Measurements from ENCODE around the gene CCDC93.

The CCDC93 gene

DNA sequence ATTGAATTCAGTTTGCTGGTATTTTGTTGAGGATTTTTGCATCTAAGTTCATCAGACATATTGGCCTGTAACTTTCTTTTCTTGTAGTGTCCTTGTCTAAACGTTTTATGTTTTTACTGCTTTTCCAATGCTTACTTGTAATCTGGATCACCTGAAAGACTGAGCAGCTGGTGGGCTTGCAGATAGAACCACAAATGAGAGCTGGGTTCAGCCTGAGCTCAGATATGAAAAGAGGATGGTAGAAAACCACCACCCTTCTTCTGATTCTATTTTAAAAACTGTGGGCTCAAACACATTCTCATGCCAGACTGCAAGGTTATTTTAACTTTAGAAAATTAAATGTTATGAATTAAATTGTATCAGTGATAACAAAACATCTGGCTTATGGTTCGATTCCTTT lies 128.6 kb downstream of the CCDC93 start:
- no peak overlapping the region for H3K4me3 ChIP-seq (ENCODE audit: low read depth in 1 of 2, low read length in 2 of 2)

DNA sequence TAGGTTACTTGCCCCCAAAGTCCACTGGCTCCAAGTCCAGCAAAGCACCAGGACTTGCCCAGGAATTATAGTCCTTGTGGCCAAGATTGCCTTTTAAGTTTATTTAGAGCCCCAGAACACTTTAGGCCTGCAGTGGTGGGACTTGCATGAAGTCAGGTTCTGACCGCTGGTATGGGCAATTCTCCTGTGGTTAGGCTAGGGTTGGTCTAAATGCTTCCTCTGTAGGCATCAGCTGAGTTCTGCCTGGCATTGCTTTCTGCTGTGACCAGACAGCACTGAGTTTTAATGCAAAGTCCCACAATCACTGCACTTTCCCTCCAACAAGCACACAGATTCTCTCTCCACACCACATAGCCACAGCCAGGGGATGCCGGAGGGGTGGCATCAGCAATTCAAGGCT lies 134.9 kb downstream of the CCDC93 start:
- no peaks in the 10 kb centered on the region for H3K9me3 ChIP-seq (ENCODE audit: control insufficient read depth in 1 of 2, low read length in 2 of 2)

More for the DNA sequence above, 128.6 kb downstream of the CCDC93 start:
- no peaks in the 10 kb centered on the region for H3K27me3 ChIP-seq (ENCODE audit: control insufficient read depth in 1 of 2, insufficient read depth in 2 of 2, low read length in 2 of 2)
- H3K27ac ChIP-seq (ENCODE audit: low read depth, low read length): no peak overlapping the region
- no peaks in the 10 kb centered on the region for H3K9me3 ChIP-seq (ENCODE audit: control insufficient read depth in 1 of 2, low read length in 2 of 2)
- H3K9ac ChIP-seq (ENCODE audit: low read depth in 1 of 2, low read length in 2 of 2): no peak overlapping the region
- no peaks in the 10 kb centered on the region for H3K36me3 ChIP-seq (ENCODE audit: control insufficient read depth in 1 of 2, insufficient read depth in 2 of 2, low read length in 2 of 2)
- no peaks in the 10 kb centered on the region for H3K4me1 ChIP-seq (ENCODE audit: control insufficient read depth in 1 of 2, insufficient read depth in 2 of 2, low read length in 2 of 2)

DNA sequence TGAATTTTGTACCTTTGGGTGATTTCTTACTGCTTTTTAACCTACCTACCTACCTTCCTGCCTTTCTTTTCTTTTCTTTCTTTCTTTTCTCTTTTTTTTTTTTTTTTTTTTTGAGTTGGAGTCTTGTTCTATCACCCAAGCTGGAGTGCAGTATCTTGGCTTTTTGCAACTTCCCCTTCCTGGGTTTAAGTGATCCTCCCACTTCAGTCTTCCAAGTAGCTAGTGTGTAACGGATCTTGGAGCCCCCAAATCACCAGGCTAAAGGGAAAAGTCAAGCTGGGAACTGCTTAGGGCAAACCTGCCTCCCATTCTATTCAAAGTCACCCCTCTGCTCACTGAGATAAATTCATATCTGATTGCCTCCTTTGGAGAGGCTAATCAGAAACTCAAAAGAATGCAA lies 138.1 kb downstream of the CCDC93 start:
- H3K36me3 ChIP-seq (ENCODE audit: control insufficient read depth in 1 of 2, insufficient read depth in 2 of 2, low read length in 2 of 2): no peaks in the 10 kb centered on the region
- H3K9me3 ChIP-seq (ENCODE audit: control insufficient read depth in 1 of 2, low read length in 2 of 2): no peaks in the 10 kb centered on the region
- no peaks in the 10 kb centered on the region for H3K4me1 ChIP-seq (ENCODE audit: control insufficient read depth in 1 of 2, insufficient read depth in 2 of 2, low read length in 2 of 2)
- no peak overlapping the region for H3K27ac ChIP-seq (ENCODE audit: low read depth, low read length)
- no peak overlapping the region for H3K4me3 ChIP-seq (ENCODE audit: low read depth in 1 of 2, low read length in 2 of 2)
- no peak overlapping the region for H3K9ac ChIP-seq (ENCODE audit: low read depth in 1 of 2, low read length in 2 of 2)
- H3K27me3 ChIP-seq (ENCODE audit: control insufficient read depth in 1 of 2, insufficient read depth in 2 of 2, low read length in 2 of 2): no peaks in the 10 kb centered on the region

More for the DNA sequence above, 134.9 kb downstream of the CCDC93 start:
- no peak overlapping the region for H3K4me3 ChIP-seq (ENCODE audit: low read depth in 1 of 2, low read length in 2 of 2)
- H3K36me3 ChIP-seq (ENCODE audit: control insufficient read depth in 1 of 2, insufficient read depth in 2 of 2, low read length in 2 of 2): no peaks in the 10 kb centered on the region
- no peaks in the 10 kb centered on the region for H3K27me3 ChIP-seq (ENCODE audit: control insufficient read depth in 1 of 2, insufficient read depth in 2 of 2, low read length in 2 of 2)
- no peak overlapping the region for H3K9ac ChIP-seq (ENCODE audit: low read depth in 1 of 2, low read length in 2 of 2)
- no peak overlapping the region for H3K27ac ChIP-seq (ENCODE audit: low read depth, low read length)
- H3K4me1 ChIP-seq (ENCODE audit: control insufficient read depth in 1 of 2, insufficient read depth in 2 of 2, low read length in 2 of 2): no peaks in the 10 kb centered on the region

Data from duodenal mucosa (tissue), 2 donors.